PC-9 (cell line): ENCODE data around the gene SCN1B.

Source experiments
- CTCF ChIP-seq: fragments of 200-600 bp; sonication (generic); conservative IDR thresholded peaks from 2 replicates; pipeline ENCODE4 v1.6.1; 2017; ENCODE audit warnings: mixed run types, antibody characterized with exemption, mild to moderate bottlenecking, moderate library complexity
- EZH2 ChIP-seq: fragments of 200-600 bp; sonication (generic); IDR thresholded peaks from 2 replicates; pipeline ENCODE4 v1.8.0; 2017; ENCODE audit warnings: antibody characterized with exemption, low read depth

GRCh38 chr19:35023428-35023827, 6.8 kb upstream of the SCN1B start:
- no peak for TF ChIP-seq CTCF
- no peak for TF ChIP-seq EZH2
